IMR-90 (cell line): ENCODE results near the gene EED. TPM values are rescaled to one million over a fixed set of nuclear protein-coding genes. Genes with fewer than 3 reads are reported as not detected.

Experiments
- ATAC-seq: fragments of 200-7000 bp; cut with Tn5 transposase; 2 replicates; pipeline ENCODE4 v1.9.1; 2020; ENCODE audit warnings: low read depth, mild to moderate bottlenecking, moderate library complexity
- BruUV-seq: library from RNA; stranded (reverse); fragments of 400-500 nt; replicated peaks from 2 replicates; lab custom pipeline; 2021; lab: Mats Ljungman, UMichigan
- CTCF ChIA-PET: fragments of 300-600 bp; formaldehyde crosslinking; extraction: SDS; loops from one replicate; lab custom pipeline; 2021; ENCODE audit warnings: antibody characterized with exemption; lab: Yijun Ruan, JAX
- POLR2A ChIA-PET: fragments of 300-600 bp; sonication (Branson Sonifier 250); formaldehyde crosslinking; loops from one replicate; lab custom pipeline; 2022; ENCODE audit warnings: antibody characterized with exemption; ENCODE audit not compliant: unreplicated experiment; lab: Charles Lee
- DNase-seq: peaks from one replicate; pipeline ENCODE4 v3.0.0; 2013
- H2AFZ ChIP-seq: replicated peaks from 2 replicates; pipeline ENCODE3; 2013; ENCODE audit warnings: low read length, mild to moderate bottlenecking; ENCODE audit not compliant: poor library complexity
- H2AK5ac ChIP-seq: 2 replicates; pipeline ENCODE4 v1.6.1; 2013; ENCODE audit warnings: low read depth, low read length, inconsistent platforms
- H2AK9ac ChIP-seq: replicated peaks from 2 replicates; pipeline ENCODE3; 2013; ENCODE audit warnings: mild to moderate bottlenecking, low read depth, low read length, moderate library complexity; ENCODE audit not compliant: poor library complexity
- H2BK120ac ChIP-seq: 2 replicates; pipeline ENCODE4 v1.6.1; 2013; ENCODE audit warnings: low read depth, low read length, inconsistent platforms
- H2BK15ac ChIP-seq: 3 replicates; pipeline ENCODE4 v1.6.1; 2013; ENCODE audit warnings: low read depth, low read length, inconsistent platforms
- H2BK20ac ChIP-seq: 2 replicates; pipeline ENCODE4 v1.6.1; 2013; ENCODE audit warnings: low read depth, mild to moderate bottlenecking, inconsistent platforms, low read length, moderate library complexity
- H2BK5ac ChIP-seq: 2 replicates; pipeline ENCODE4 v1.6.1; 2013; ENCODE audit warnings: mild to moderate bottlenecking, low read depth, low read length, inconsistent platforms; ENCODE audit not compliant: poor library complexity, severe bottlenecking
- H3K14ac ChIP-seq: replicated peaks from 2 replicates; pipeline ENCODE4 v1.6.1; 2013; ENCODE audit warnings: low read depth, low read length, inconsistent platforms
- H3K18ac ChIP-seq: 2 replicates; pipeline ENCODE4 v1.6.1; 2013; ENCODE audit warnings: low read depth, low read length, control low read depth
- H3K23ac ChIP-seq: 2 replicates; pipeline ENCODE4 v1.6.1; 2013; ENCODE audit warnings: low read depth, low read length, inconsistent platforms
- H3K27ac ChIP-seq: 2 replicates; pipeline ENCODE4 v1.5.1; 2013; ENCODE audit warnings: mild to moderate bottlenecking, control low read depth, low read length; ENCODE audit not compliant: insufficient read depth
- H3K27me3 ChIP-seq: 2 replicates; pipeline ENCODE4 v1.6.1; 2013; ENCODE audit warnings: low read length; ENCODE audit not compliant: control insufficient read depth, insufficient read depth
- H3K36me3 ChIP-seq: 2 replicates; pipeline ENCODE4 v1.6.1; 2013; ENCODE audit warnings: low read length, mixed read lengths; ENCODE audit not compliant: control insufficient read depth, insufficient read depth
- H3K4ac ChIP-seq: 2 replicates; pipeline ENCODE4 v1.6.1; 2013; ENCODE audit warnings: low read depth, low read length, inconsistent platforms
- H3K4me1 ChIP-seq: 2 replicates; pipeline ENCODE4 v1.6.1; 2013; ENCODE audit warnings: low read length, mixed read lengths; ENCODE audit not compliant: control insufficient read depth, insufficient read depth
- H3K4me2 ChIP-seq: 2 replicates; pipeline ENCODE4 v1.6.1; 2013; ENCODE audit warnings: low read depth, mild to moderate bottlenecking, control low read depth, low read length, moderate library complexity
- H3K4me3 ChIP-seq: 2 replicates; pipeline ENCODE4 v1.5.1; 2013; ENCODE audit warnings: low read depth, mild to moderate bottlenecking, control low read depth, low read length, moderate library complexity; ENCODE audit not compliant: insufficient read depth
- H3K56ac ChIP-seq: 2 replicates; pipeline ENCODE4 v1.6.1; 2013; ENCODE audit warnings: low read length, inconsistent platforms; ENCODE audit not compliant: insufficient read depth; ENCODE audit errors: extremely low read depth
- H3K79me1 ChIP-seq, 2 experiments: 2 replicates each; pipeline ENCODE4 v1.6.1; 2013; ENCODE audit warnings: low read length in 2 of 2, inconsistent platforms in 1 of 2, low read depth in 1 of 2
- H3K9ac ChIP-seq: 2 replicates; pipeline ENCODE4 v1.6.1; 2013; ENCODE audit warnings: low read depth, low read length, control low read depth
- H3K9me1 ChIP-seq: 2 replicates; pipeline ENCODE4 v1.6.1; 2013; ENCODE audit warnings: low read length, inconsistent platforms; ENCODE audit not compliant: insufficient read depth
- H3K9me3 ChIP-seq: 2 replicates; pipeline ENCODE4 v1.6.1; 2013; ENCODE audit warnings: low read length; ENCODE audit not compliant: control insufficient read depth, insufficient read depth
- H4K20me1 ChIP-seq: 2 replicates; pipeline ENCODE4 v1.6.1; 2013; ENCODE audit warnings: low read length, inconsistent platforms; ENCODE audit not compliant: insufficient read depth
- H4K5ac ChIP-seq: 2 replicates; pipeline ENCODE4 v1.6.1; 2013; ENCODE audit warnings: mild to moderate bottlenecking, low read depth, low read length, control low read depth
- H4K8ac ChIP-seq, 2 experiments: 2 replicates each; pipeline ENCODE4 v1.6.1; 2013; ENCODE audit warnings: low read depth in 2 of 2, low read length in 2 of 2, control low read depth in 1 of 2, inconsistent platforms in 1 of 2
- H4K91ac ChIP-seq: 2 replicates; pipeline ENCODE4 v1.6.1; 2013; ENCODE audit warnings: low read depth, low read length, inconsistent platforms; ENCODE audit not compliant: insufficient read depth
- BHLHE40 ChIP-seq: fragments of 150-350 bp; IDR thresholded peaks from 2 replicates; pipeline ENCODE4 v1.6.1; 2016; ENCODE audit warnings: mild to moderate bottlenecking, low read depth, low read length
- CHD1 ChIP-seq: IDR thresholded peaks from 2 replicates; pipeline ENCODE4 v1.6.1; 2012; ENCODE audit warnings: low read depth, low read length, improper control_type of control experiment
- CTCF ChIP-seq: conservative IDR thresholded peaks from 2 replicates; pipeline ENCODE4 v1.5.1; 2012; ENCODE audit warnings: mild to moderate bottlenecking, low read depth, low read length, improper control_type of control experiment
- FOS ChIP-seq: fragments of 150-350 bp; IDR thresholded peaks from 2 replicates; pipeline ENCODE4 v1.6.1; 2016; ENCODE audit warnings: low read depth, low read length
- MAFK ChIP-seq: IDR thresholded peaks from 2 replicates; pipeline ENCODE4 v1.6.1; 2012; ENCODE audit warnings: low read depth, low read length, improper control_type of control experiment
- MXI1 ChIP-seq: IDR thresholded peaks from 2 replicates; pipeline ENCODE4 v1.6.1; 2012; ENCODE audit warnings: low read depth, mild to moderate bottlenecking, low read length, moderate library complexity, borderline replicate concordance
- NFE2L2 ChIP-seq: fragments of 150-350 bp; IDR thresholded peaks from 2 replicates; pipeline ENCODE4 v1.6.1; 2016; ENCODE audit warnings: low read depth, mild to moderate bottlenecking, low read length
- POLR2A ChIP-seq: IDR thresholded peaks from 2 replicates; pipeline ENCODE4 v1.6.1; 2012; ENCODE audit warnings: mild to moderate bottlenecking, low read depth, low read length
- RAD21 ChIP-seq: IDR thresholded peaks from 2 replicates; pipeline ENCODE4 v1.6.1; 2012; ENCODE audit warnings: low read length, improper control_type of control experiment
- RCOR1 ChIP-seq: IDR thresholded peaks from 2 replicates; pipeline ENCODE4 v1.6.1; 2012; ENCODE audit warnings: mild to moderate bottlenecking, low read length, improper control_type of control experiment; ENCODE audit not compliant: insufficient replicate concordance
- RFX5 ChIP-seq: IDR thresholded peaks from 2 replicates; pipeline ENCODE4 v1.8.0; 2012; ENCODE audit warnings: low read depth, mild to moderate bottlenecking, low read length, moderate library complexity
- SMC3 ChIP-seq: fragments of 150-350 bp; IDR thresholded peaks from 2 replicates; pipeline ENCODE4 v1.6.1; 2016; ENCODE audit warnings: low read depth, mild to moderate bottlenecking, antibody characterized with exemption, low read length, moderate library complexity
- USF2 ChIP-seq: fragments of 150-350 bp; IDR thresholded peaks from 2 replicates; pipeline ENCODE4 v1.6.1; 2017; ENCODE audit warnings: mild to moderate bottlenecking, antibody characterized with exemption, low read length, low read depth
- WGBS, 2 experiments: methylation state at CpG; one replicate each; pipeline versions ENCODE4 v1.1.5 to v1.1.7; 2013; ENCODE audit warnings: missing lambda C conversion rate in 2 of 2; ENCODE audit not compliant: insufficient read length in 1 of 2; ENCODE audit errors: extremely low coverage in 2 of 2; 5-methylcytosine and 5-hydroxymethylcytosine counted together
- dilution Hi-C: fragments of 300-500 bp; cut with HindIII; formaldehyde crosslinking; loops from one replicate; pipeline ENCODE4 v1.14.3; 2018; ENCODE audit warnings: low sequenced_read_pairs; ENCODE audit not compliant: unreplicated experiment
- in situ Hi-C: fragments of 300-500 bp; cut with MboI; formaldehyde crosslinking; loops from 3 replicates; pipeline ENCODE4 v1.14.3; 2019; ENCODE audit warnings: low sequenced_read_pairs, inconsistent platforms, mixed read lengths
- intact Hi-C: fragments of 100-400 bp; cut with micrococcal nuclease; formaldehyde crosslinking; loops from 2 replicates; pipeline ENCODE4 v1.10.0; 2022
- polyA plus RNA-seq, 3 experiments: library from polyadenylated mRNA; depleted of rRNA; stranded (reverse); fragments of >200 nt; gene quantifications; 2 replicates each; pipeline ENCODE4 v1.2.3, GENCODE V29; 2012; ENCODE audit warnings: low replicate concordance in 1 of 3
- total RNA-seq: library from RNA; depleted of rRNA; stranded (reverse); fragments of >200 nt; gene quantifications from 2 replicates; pipeline ENCODE4 v1.2.3, GENCODE V29; 2012
- TF ChIP-seq, protein P1 (sequence below): fragments of 150-350 bp; IDR thresholded peaks from 2 replicates; pipeline ENCODE4 v1.6.1; 2016; ENCODE audit warnings: low read depth, mild to moderate bottlenecking, low read length, moderate library complexity, borderline replicate concordance

The EED gene
- total and polyA plus RNA-seq, 2 of the 4 experiments (the other 2 are of a cell fraction): 11.1 to 11.5 TPM

DNA sequence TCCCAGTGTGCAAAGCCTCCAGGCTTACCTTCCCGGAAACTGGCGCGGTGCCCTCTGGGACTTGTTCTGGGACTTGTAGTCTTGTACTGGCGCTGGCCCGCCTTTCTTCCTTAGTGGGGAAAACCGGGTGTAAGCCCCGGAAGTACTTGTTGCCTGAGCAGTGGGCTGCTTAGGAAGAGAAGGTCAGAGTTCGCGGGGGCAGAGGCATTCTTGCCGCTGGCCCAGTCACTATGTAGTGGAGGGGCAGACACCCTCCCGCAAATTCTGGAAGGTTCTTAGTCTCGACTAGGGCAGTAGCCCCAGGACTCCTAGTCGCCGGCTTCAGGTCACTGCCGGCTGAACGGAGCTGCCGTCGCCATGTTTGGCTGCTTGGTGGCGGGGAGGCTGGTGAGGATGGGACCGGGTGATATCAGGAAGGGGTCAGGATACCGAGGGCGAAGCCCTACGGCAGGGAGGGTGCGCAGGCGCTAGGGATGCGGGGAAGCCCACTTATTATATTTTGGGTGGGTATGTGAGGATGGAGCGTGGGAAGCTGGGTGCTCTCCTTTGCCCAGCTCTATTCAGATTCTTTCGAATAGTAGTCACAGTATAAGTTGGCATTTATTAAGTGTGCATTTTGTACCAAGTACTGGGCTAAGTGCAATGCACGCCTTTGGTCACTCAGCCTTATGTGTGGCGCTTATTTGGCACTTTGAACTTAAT, 57.7 kb downstream of the EED start, which contains the start of gene HIKESHI:
Gene HIKESHI (plus strand): TSS at position 149 of the 702 bp plus-strand sequence. CDS start 209 bp downstream, at position 358.
- BruUV-seq: no TSS peak
- Histone ChIP-seq H3K27me3 (no peaks in the 10 kb centered on the region), H3K9ac (peak within 1 kb of the TSS; percentile 87), H2BK5ac (peak within 1 kb of the TSS; percentile 83), H4K20me1 (no peaks in the 10 kb centered on the region), H3K56ac (peak within 1 kb of the TSS; percentile 85), H2BK15ac (peak within 1 kb of the TSS; percentile 22; the same call in 1 of the 3 replicates), H3K79me1 (peaks cover 9 to 32% of the 10 kb centered on the region in 2 experiments), H3K4me2 (peak within 1 kb of the TSS; percentile 88), H3K36me3 (no peaks in the 10 kb centered on the region), H2BK20ac (peak within 1 kb of the TSS; percentile 42; the same call in 1 of the 2 replicates), H3K14ac (peak within 1 kb of the TSS; percentile 96), H4K91ac (peak within 1 kb of the TSS; percentile 90), H3K27ac (peak within 1 kb of the TSS; percentile 87), H2BK120ac (peak within 1 kb of the TSS; percentile 77), H2AK5ac (peak within 1 kb of the TSS; percentile 86), H2AFZ (peak within 1 kb of the TSS; percentile 95), H2AK9ac (peak within 1 kb of the TSS; percentile 83), H3K4me1 (no peaks in the 10 kb centered on the region), H3K4ac (peak within 1 kb of the TSS; percentile 93), H3K9me1 (no peaks in the 10 kb centered on the region), H3K18ac (peak within 1 kb of the TSS; percentile 3), H4K5ac (peak within 1 kb of the TSS; percentile 74), H3K23ac (peak within 1 kb of the TSS; percentile 96), H4K8ac (peak within 1 kb of the TSS; percentile 89 to 95), H3K9me3 (no peaks in the 10 kb centered on the region), H3K4me3 (peak within 1 kb of the TSS; percentile 72)
- dilution Hi-C loops: no loop called here
- ChIA-PET CTCF (interaction anchor here (0.5 kb wide), 1 partner anchor 13 kb away, joined by 9 read pairs; no protein-coding TSS in a partner anchor), POLR2A (no interaction called here)
- 0% methylated on average over 18 of the region's 30 CpGs; no CpG with 5 or more reads in 1 of the 2 experiments for WGBS, 2 experiments
- in situ Hi-C loops: no loop called here
- ATAC-seq (peak; percentile 98), DNase-seq (peak; percentile 96)
- TF ChIP-seq SMC3 (no peak), CTCF (no peak), POLR2A (no peak), NFE2L2 (no peak), RAD21 (no peak), RCOR1 (no peak), BHLHE40 (no peak), CHD1 (no peak), USF2 (no peak), FOS (no peak), MXI1 (no peak), MAFK (no peak), RFX5 (no peak)
- TF ChIP-seq, protein P1, sequence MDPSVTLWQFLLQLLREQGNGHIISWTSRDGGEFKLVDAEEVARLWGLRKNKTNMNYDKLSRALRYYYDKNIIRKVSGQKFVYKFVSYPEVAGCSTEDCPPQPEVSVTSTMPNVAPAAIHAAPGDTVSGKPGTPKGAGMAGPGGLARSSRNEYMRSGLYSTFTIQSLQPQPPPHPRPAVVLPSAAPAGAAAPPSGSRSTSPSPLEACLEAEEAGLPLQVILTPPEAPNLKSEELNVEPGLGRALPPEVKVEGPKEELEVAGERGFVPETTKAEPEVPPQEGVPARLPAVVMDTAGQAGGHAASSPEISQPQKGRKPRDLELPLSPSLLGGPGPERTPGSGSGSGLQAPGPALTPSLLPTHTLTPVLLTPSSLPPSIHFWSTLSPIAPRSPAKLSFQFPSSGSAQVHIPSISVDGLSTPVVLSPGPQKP: no peak
- intact Hi-C loops: no loop called here
